Measurements from ENCODE around the gene FAM187B.

DNA sequence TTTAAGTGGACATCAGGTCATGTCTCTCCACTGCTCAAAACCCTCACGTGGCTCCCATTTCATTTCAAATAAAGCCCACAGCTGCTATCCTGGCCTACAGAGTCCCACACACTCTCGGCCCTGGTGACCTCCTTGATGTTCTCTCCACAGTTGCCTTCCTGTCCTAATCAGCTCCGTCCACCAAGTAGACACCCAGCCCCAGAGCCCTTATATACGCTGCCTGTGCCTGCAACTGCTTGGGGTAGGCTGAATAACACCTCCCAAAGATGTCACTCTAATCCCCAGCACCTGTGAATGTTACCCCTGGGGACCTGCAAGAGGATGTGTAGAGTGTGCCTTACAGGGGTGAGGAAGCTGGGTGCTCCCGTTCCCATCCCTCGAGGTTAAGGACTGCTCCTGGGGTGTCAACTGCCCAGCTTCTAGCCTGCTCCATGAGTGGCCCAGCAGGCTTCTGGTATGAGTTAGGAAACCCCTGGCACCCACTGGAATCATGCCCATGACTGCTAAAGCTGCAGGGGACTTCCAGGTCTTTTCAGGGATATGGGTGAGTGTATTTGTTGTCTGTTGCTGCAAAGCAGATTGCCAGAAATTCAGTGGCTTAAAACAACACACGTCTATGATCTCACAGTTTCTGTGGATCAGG, 6.0 kb downstream of the FAM187B start:
- TF ChIP-seq RCOR1 (IDR thresholded peaks at IDR 0.05; ENCODE audit: low read length) (no peak), TCF12 (IDR thresholded peaks at IDR 0.05) (no peak)
- TF ChIP-seq, protein P1, sequence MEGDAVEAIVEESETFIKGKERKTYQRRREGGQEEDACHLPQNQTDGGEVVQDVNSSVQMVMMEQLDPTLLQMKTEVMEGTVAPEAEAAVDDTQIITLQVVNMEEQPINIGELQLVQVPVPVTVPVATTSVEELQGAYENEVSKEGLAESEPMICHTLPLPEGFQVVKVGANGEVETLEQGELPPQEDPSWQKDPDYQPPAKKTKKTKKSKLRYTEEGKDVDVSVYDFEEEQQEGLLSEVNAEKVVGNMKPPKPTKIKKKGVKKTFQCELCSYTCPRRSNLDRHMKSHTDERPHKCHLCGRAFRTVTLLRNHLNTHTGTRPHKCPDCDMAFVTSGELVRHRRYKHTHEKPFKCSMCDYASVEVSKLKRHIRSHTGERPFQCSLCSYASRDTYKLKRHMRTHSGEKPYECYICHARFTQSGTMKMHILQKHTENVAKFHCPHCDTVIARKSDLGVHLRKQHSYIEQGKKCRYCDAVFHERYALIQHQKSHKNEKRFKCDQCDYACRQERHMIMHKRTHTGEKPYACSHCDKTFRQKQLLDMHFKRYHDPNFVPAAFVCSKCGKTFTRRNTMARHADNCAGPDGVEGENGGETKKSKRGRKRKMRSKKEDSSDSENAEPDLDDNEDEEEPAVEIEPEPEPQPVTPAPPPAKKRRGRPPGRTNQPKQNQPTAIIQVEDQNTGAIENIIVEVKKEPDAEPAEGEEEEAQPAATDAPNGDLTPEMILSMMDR (IDR thresholded peaks at IDR 0.05): no peak
